ENCODE results near the gene NFE2L2. TPM values are rescaled to one million over a fixed set of nuclear protein-coding genes. Genes with fewer than 3 reads are reported as not detected.
A peak's percentile ranks its signal among the peaks of the same experiment; 100 is the strongest.
"Not testable (repeated sequence)": the region's sequence is repeated elsewhere in the genome, so short reads cannot be mapped to it uniquely, and the experiment has no call there.

Gene NFE2L2
- total RNA-seq, 1 experiment from 2014 or later = 30.8 TPM

GRCh38 chr2:177281400-177282180, 17.1 kb upstream of the NFE2L2 start:
- DNase-seq (ENCODE audit: low spot score) = no peak

- no peak for DNase-seq (ENCODE audit: low spot score)
Observed at GRCh38 chr2:177279847-177280246, 15.3 kb upstream of the NFE2L2 start.

GRCh38 chr2:177275743-177276055, 11.2 kb upstream of the NFE2L2 start:
- no peak for DNase-seq (ENCODE audit: low spot score)

- no peak for DNase-seq (ENCODE audit: low spot score)
Observed at GRCh38 chr2:177275040-177275742, 10.7 kb upstream of the NFE2L2 start.

- DNase-seq (ENCODE audit: low spot score) = no peak
Observed at GRCh38 chr2:177273408-177273807, 8.9 kb upstream of the NFE2L2 start.

GRCh38 chr2:177272765-177273164, 8.2 kb upstream of the NFE2L2 start:
- no peak for DNase-seq (ENCODE audit: low spot score)

GRCh38 chr2:177271981-177272666, 7.6 kb upstream of the NFE2L2 start:
- DNase-seq (ENCODE audit: low spot score) = no peak

GRCh38 chr2:177270531-177270930, 6.0 kb upstream of the NFE2L2 start:
- DNase-seq (ENCODE audit: low spot score) = no peak

- DNase-seq (ENCODE audit: low spot score) = no peak
Observed at GRCh38 chr2:177268901-177269300, 4.4 kb upstream of the NFE2L2 start.

GRCh38 chr2:177268187-177268871, 3.8 kb upstream of the NFE2L2 start:
- DNase-seq (ENCODE audit: low spot score) = no peak

GRCh38 chr2:177266955-177267354, 2.4 kb upstream of the NFE2L2 start:
- not testable (repeated sequence) for DNase-seq (ENCODE audit: low spot score)

GRCh38 chr2:177265824-177266817, 1.6 kb upstream of the NFE2L2 start:
- DNase-seq (ENCODE audit: low spot score) = peak; percentile 48

GRCh38 chr2:177264209-177264692, 276 bp downstream of the NFE2L2 start:
- DNase-seq (ENCODE audit: low spot score) = peak; percentile 51

- peak; percentile 99 for DNase-seq (ENCODE audit: low spot score)
Observed at GRCh38 chr2:177263451-177264208, 897 bp downstream of the NFE2L2 start.

GRCh38 chr2:177262958-177263450, 1.5 kb downstream of the NFE2L2 start:
- DNase-seq (ENCODE audit: low spot score) = peak; percentile 38

- DNase-seq (ENCODE audit: low spot score) = no peak
Observed at GRCh38 chr2:177262092-177262491, 2.4 kb downstream of the NFE2L2 start.

- no peak for DNase-seq (ENCODE audit: low spot score)
Observed at GRCh38 chr2:177261116-177262060, 3.1 kb downstream of the NFE2L2 start.

- no peak for DNase-seq (ENCODE audit: low spot score)
Observed at GRCh38 chr2:177260379-177260778, 4.1 kb downstream of the NFE2L2 start.
